ENCODE data around the gene CYP27B1. TPM values are rescaled to one million over a fixed set of nuclear protein-coding genes. Genes with fewer than 3 reads are reported as not detected.

Gene CYP27B1
- total and polyA plus RNA-seq, 2 donors (not counting 3 experiments of a cell fraction or from before 2014, with no cell fraction given): 0.62 to 2.7 TPM

DNA sequence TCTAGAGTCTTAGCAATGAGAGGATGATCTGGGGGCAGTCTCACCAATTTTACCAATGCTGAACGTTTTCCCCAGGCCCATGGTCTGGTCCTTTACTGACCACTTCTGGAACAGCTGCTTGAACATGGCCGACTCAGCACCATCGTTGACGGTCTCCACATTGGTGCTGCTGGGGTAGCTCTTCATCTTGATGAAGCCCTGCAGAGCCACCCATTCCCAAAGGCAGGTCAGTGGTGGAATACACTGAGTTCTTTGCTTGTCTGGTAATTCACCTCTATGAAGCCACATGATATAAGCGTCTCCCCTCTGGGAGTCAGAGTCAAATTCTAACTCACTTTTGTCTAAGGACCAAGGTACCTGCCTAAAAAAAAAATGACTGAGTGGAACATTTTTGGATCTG, 41.5 kb upstream of the CYP27B1 start:
- Histone ChIP-seq H3K9ac (replicated peaks; ENCODE audit: extremely low read depth, insufficient read depth, low read length) (no peak overlapping the region), H4K20me1 (replicated peaks; ENCODE audit: control insufficient read depth, extremely low read depth, insufficient read depth, low read length) (no peaks in the 10 kb centered on the region), H2AFZ (ENCODE audit: low read depth, low read length) (no peak overlapping the region), H3K9me1 (replicated peaks; ENCODE audit: control insufficient read depth, extremely low read depth, insufficient read depth, low read length) (no peaks in the 10 kb centered on the region), H3K27ac (ENCODE audit: insufficient read depth, low read depth, low read length) (no peak overlapping the region), H3K9me3 (replicated peaks; ENCODE audit: control insufficient read depth, insufficient read depth, low read length) (no peaks in the 10 kb centered on the region), H3K4me2 (ENCODE audit: insufficient read depth, low read length) (no peak overlapping the region), H3K4me1 (ENCODE audit: control insufficient read depth, extremely low read depth, insufficient read depth, low read length) (no peaks in the 10 kb centered on the region), H3K36me3 (ENCODE audit: control insufficient read depth in 2 of 2, extremely low read depth in 1 of 2, insufficient read depth in 2 of 2, low read length in 2 of 2) (peaks cover 0 to 8% of the 10 kb centered on the region in 2 experiments), H3K4me3 (replicated peaks in 1 of 3; ENCODE audit: insufficient read depth in 1 of 3, low read depth in 1 of 3, low read length in 3 of 3) (no peak overlapping the region), H3K27me3 (ENCODE audit: control insufficient read depth in 2 of 2, insufficient read depth in 2 of 2, low read length in 2 of 2) (no peaks in the 10 kb centered on the region), H3K79me2 (ENCODE audit: control insufficient read depth, insufficient read depth, low read length) (no peaks in the 10 kb centered on the region)
- intact Hi-C loops (cut with micrococcal nuclease): no loop called here
- TF ChIP-seq JUN (IDR thresholded peaks at IDR 0.05; ENCODE audit: borderline replicate concordance, insufficient read depth, insufficient read length, low read depth) (no peak), POLR2A (IDR thresholded peaks at IDR 0.05; ENCODE audit: low read depth, low read length) (no peak), GATA2 (IDR thresholded peaks at IDR 0.05; ENCODE audit: insufficient read depth, insufficient read length, low read depth, low read length) (no peak), MAX (IDR thresholded peaks at IDR 0.05; ENCODE audit: insufficient read depth, insufficient read length) (no peak), POLR2AphosphoS5 (IDR thresholded peaks at IDR 0.05; ENCODE audit: insufficient read depth, low read depth, low read length) (no peak), FOS (IDR thresholded peaks at IDR 0.05; ENCODE audit: borderline replicate concordance, insufficient read depth, low read length) (no peak)
- ChIA-PET POLR2A (no interaction called here), CTCF (interaction anchor here (1.0 kb wide), 1 partner anchor 15 kb away, joined by 3 read pairs; no protein-coding TSS in a partner anchor)
- dilution Hi-C loops (cut with MboI; ENCODE audit: extremely low pct_ligation_motif_present, low sequenced_read_pairs): no loop called here
- BruUV-seq (replicated peaks): no TSS peak
- no peak for DNase-seq (ENCODE audit: low read depth, low spot score)
- no peak for FAIRE-seq

DNA sequence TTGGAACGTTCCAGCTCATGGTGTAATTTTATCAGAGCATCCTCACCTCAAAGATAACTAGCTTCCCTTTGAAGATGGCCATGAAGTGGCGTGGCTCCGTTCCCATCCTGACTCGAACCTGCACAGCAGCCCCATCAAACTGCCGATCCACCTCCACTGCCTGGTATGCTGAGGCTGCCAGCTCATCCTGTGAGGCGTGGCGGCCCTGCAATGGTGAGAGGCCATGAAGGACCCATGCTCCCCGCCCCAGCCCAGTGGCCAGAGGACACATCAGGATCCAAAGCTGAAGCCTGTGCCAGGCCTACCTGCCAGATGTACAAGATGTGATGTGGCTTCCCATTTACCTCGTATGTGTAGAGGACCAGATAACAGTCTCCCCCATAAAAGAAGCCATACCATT, 40.4 kb upstream of the CYP27B1 start:
- POLR2A ChIA-PET: no interaction called here
- H3K79me2 ChIP-seq (ENCODE audit: control insufficient read depth, insufficient read depth, low read length): no peaks in the 10 kb centered on the region
- no peak overlapping the region for H2AFZ ChIP-seq (ENCODE audit: low read depth, low read length)

More for the DNA sequence above, 40.4 kb upstream of the CYP27B1 start:
- H3K36me3 ChIP-seq (ENCODE audit: control insufficient read depth in 2 of 2, extremely low read depth in 1 of 2, insufficient read depth in 2 of 2, low read length in 2 of 2): peaks cover 0 to 8% of the 10 kb centered on the region in 2 experiments
- no peaks in the 10 kb centered on the region for H3K9me3 ChIP-seq (replicated peaks; ENCODE audit: control insufficient read depth, insufficient read depth, low read length)
- H3K4me3 ChIP-seq (replicated peaks in 1 of 3; ENCODE audit: insufficient read depth in 1 of 3, low read depth in 1 of 3, low read length in 3 of 3): no peak overlapping the region
- intact Hi-C loops (cut with micrococcal nuclease): no loop called here
- TF ChIP-seq, protein P1, sequence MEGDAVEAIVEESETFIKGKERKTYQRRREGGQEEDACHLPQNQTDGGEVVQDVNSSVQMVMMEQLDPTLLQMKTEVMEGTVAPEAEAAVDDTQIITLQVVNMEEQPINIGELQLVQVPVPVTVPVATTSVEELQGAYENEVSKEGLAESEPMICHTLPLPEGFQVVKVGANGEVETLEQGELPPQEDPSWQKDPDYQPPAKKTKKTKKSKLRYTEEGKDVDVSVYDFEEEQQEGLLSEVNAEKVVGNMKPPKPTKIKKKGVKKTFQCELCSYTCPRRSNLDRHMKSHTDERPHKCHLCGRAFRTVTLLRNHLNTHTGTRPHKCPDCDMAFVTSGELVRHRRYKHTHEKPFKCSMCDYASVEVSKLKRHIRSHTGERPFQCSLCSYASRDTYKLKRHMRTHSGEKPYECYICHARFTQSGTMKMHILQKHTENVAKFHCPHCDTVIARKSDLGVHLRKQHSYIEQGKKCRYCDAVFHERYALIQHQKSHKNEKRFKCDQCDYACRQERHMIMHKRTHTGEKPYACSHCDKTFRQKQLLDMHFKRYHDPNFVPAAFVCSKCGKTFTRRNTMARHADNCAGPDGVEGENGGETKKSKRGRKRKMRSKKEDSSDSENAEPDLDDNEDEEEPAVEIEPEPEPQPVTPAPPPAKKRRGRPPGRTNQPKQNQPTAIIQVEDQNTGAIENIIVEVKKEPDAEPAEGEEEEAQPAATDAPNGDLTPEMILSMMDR (IDR thresholded peaks at IDR 0.05; ENCODE audit: extremely low read depth in 1 of 2, insufficient read depth in 1 of 2, low read depth in 1 of 2, low read length in 2 of 2): no peak
- no peak for TF ChIP-seq FOS (IDR thresholded peaks at IDR 0.05; ENCODE audit: borderline replicate concordance, insufficient read depth, low read length)
- no peak for TF ChIP-seq EZH2 (IDR thresholded peaks at IDR 0.05; ENCODE audit: borderline replicate concordance, low read depth, low read length, severe bottlenecking)
- TF ChIP-seq MAX (IDR thresholded peaks at IDR 0.05; ENCODE audit: insufficient read depth, insufficient read length): no peak
- no peak for TF ChIP-seq MYC (IDR thresholded peaks at IDR 0.05; ENCODE audit: low read depth, low read length)
- no peak for TF ChIP-seq POLR2A (IDR thresholded peaks at IDR 0.05; ENCODE audit: low read depth, low read length)
- TF ChIP-seq JUN (IDR thresholded peaks at IDR 0.05; ENCODE audit: borderline replicate concordance, insufficient read depth, insufficient read length, low read depth): no peak
- no peak for TF ChIP-seq POLR2AphosphoS5 (IDR thresholded peaks at IDR 0.05; ENCODE audit: insufficient read depth, low read depth, low read length)
- no peak for TF ChIP-seq GATA2 (IDR thresholded peaks at IDR 0.05; ENCODE audit: insufficient read depth, insufficient read length, low read depth, low read length)
- dilution Hi-C loops (cut with MboI; ENCODE audit: extremely low pct_ligation_motif_present, low sequenced_read_pairs): no loop called here
- DNase-seq (ENCODE audit: low read depth, low spot score) (no peak), FAIRE-seq (no peak)
- no TSS peak for BruUV-seq (replicated peaks)
- no peaks in the 10 kb centered on the region for H3K9me1 ChIP-seq (replicated peaks; ENCODE audit: control insufficient read depth, extremely low read depth, insufficient read depth, low read length)
- no peaks in the 10 kb centered on the region for H3K27me3 ChIP-seq (ENCODE audit: control insufficient read depth in 2 of 2, insufficient read depth in 2 of 2, low read length in 2 of 2)
- CTCF ChIA-PET: interaction anchor here (0.5 to 1.2 kb wide), 3 partner anchors 9 to 172 kb away, joined by 3 read pairs; no protein-coding TSS in a partner anchor
- no peak overlapping the region for H3K9ac ChIP-seq (replicated peaks; ENCODE audit: extremely low read depth, insufficient read depth, low read length)
- no peaks in the 10 kb centered on the region for H3K4me1 ChIP-seq (ENCODE audit: control insufficient read depth, extremely low read depth, insufficient read depth, low read length)
- no peak overlapping the region for H3K27ac ChIP-seq (ENCODE audit: insufficient read depth, low read depth, low read length)
- no peaks in the 10 kb centered on the region for H4K20me1 ChIP-seq (replicated peaks; ENCODE audit: control insufficient read depth, extremely low read depth, insufficient read depth, low read length)
- H3K4me2 ChIP-seq (ENCODE audit: insufficient read depth, low read length): no peak overlapping the region

Measured in endothelial cell of umbilical vein (primary cell).